ENCODE results near the gene TIMP1. TPM values are rescaled to one million over a fixed set of nuclear protein-coding genes. Genes with fewer than 3 reads are reported as not detected.

Gene TIMP1
- total and polyA plus RNA-seq, 2 experiments from 2014 or later, result 4,277 to 13,908 TPM

DNA sequence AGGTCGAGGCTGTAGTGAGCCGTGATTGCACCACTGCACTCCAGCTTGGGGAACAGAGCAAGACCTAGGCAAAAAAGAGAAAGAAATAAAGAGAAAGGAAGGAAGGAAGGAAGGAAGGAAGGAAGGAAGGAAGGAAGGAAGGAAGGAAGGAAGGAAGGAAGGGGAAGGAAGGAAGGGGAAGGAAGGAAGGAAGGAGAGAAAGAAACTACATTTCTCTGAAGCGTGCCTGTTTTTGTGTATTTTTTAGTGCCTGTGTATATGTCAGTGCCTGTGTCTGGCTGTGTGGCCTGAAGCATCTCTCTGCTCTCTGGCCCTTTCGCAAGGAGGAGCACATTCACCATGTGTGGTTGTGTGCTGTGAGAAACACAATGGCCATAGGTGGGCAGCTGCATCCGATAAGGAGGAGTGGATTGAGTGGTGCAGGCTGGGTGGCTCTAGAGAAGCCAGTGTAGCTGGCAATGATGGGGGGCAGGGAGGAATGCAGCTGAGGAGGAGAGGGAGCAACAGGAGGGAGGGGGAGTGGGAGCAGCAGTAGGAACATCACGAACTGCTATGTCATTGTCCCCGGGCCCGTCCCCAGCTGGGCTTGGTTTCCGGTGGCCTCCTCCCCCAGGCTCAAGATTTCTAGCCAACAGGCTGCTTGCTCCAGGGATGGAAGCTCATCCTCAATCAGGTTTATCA is 26.0 kb downstream of the TIMP1 start:
- Histone ChIP-seq H3K27ac (no peak overlapping the region), H3K9me2 (ENCODE audit: insufficient read depth) (no peaks in the 10 kb centered on the region), H3K9ac (no peak overlapping the region), H3K4me3 (no peak overlapping the region), H3K9me3 (ENCODE audit: low read depth) (no peaks in the 10 kb centered on the region), H3K4me2 (ENCODE audit: unreplicated experiment) (no peak overlapping the region), H3K4me1 (ENCODE audit: insufficient read depth) (no peaks in the 10 kb centered on the region), H3F3A (ENCODE audit: insufficient read depth) (no peaks in the 10 kb centered on the region), H3K79me2 (ENCODE audit: insufficient read depth) (no peaks in the 10 kb centered on the region), H3K36me3 (ENCODE audit: low read depth) (no peaks in the 10 kb centered on the region), H2AFZ (no peak overlapping the region), H4K20me1 (ENCODE audit: insufficient read depth) (no peaks in the 10 kb centered on the region), H3K27me3 (replicated peaks; ENCODE audit: insufficient read depth) (no peaks in the 10 kb centered on the region)
- in situ Hi-C loops (cut with MboI), result no loop called here
- TF ChIP-seq EZH2phosphoT487 (IDR thresholded peaks at IDR 0.05; ENCODE audit: insufficient read depth, low read depth) (no peak), EZH2 (IDR thresholded peaks at IDR 0.05; ENCODE audit: insufficient read depth, poor library complexity, severe bottlenecking) (no peak)
- DNase-seq, result no peak
- WGBS, 2 experiments (ENCODE audit: low coverage in 1 of 2, low lambda C conversion rate in 2 of 2, missing lambda C conversion rate in 2 of 2), result 40% methylated on average over 9 of the region's 9 CpGs; no CpG with 5 or more reads in 1 of the 2 experiments

DNA sequence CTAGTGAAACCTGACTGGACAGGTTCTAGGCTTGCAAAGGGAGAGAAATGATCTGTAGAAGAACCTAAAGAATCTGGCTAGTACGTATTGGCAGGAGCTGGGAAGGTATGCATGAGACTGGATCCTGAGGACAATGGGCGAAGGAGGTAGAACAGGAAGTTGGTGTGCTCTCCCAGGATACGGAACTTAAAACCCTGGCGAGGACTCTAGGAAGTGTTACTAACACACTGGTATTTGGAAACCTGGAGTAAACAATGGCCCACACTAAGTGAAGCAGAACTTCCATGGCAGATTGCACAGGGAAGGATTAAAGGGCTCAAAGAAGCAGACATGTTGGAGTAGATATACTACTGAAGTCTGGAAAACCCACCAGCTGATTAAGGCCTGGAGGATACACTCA is 28.3 kb downstream of the TIMP1 start:
- no peaks in the 10 kb centered on the region for H3K36me3 ChIP-seq (ENCODE audit: low read depth)
- no peaks in the 10 kb centered on the region for H3K9me3 ChIP-seq (ENCODE audit: low read depth)
- no peak overlapping the region for H3K4me2 ChIP-seq (ENCODE audit: unreplicated experiment)
- H4K20me1 ChIP-seq (ENCODE audit: insufficient read depth), result no peaks in the 10 kb centered on the region
- TF ChIP-seq EZH2phosphoT487 (IDR thresholded peaks at IDR 0.05; ENCODE audit: insufficient read depth, low read depth) (no peak), EZH2 (IDR thresholded peaks at IDR 0.05; ENCODE audit: insufficient read depth, poor library complexity, severe bottlenecking) (no peak)
- H3K4me1 ChIP-seq (ENCODE audit: insufficient read depth), result no peaks in the 10 kb centered on the region
- no peak overlapping the region for H3K27ac ChIP-seq
- no peak overlapping the region for H2AFZ ChIP-seq
- no peaks in the 10 kb centered on the region for H3K79me2 ChIP-seq (ENCODE audit: insufficient read depth)
- 57 to 77% methylated on average over 4 of the region's 4 CpGs for WGBS, 2 experiments (ENCODE audit: low coverage in 1 of 2, low lambda C conversion rate in 2 of 2, missing lambda C conversion rate in 2 of 2)
- in situ Hi-C loops (cut with MboI), result no loop called here
- H3K27me3 ChIP-seq (replicated peaks; ENCODE audit: insufficient read depth), result no peaks in the 10 kb centered on the region
- no peaks in the 10 kb centered on the region for H3K9me2 ChIP-seq (ENCODE audit: insufficient read depth)
- no peak overlapping the region for H3K9ac ChIP-seq
- no peak overlapping the region for H3K4me3 ChIP-seq
- DNase-seq, result no peak
- H3F3A ChIP-seq (ENCODE audit: insufficient read depth), result no peaks in the 10 kb centered on the region

DNA sequence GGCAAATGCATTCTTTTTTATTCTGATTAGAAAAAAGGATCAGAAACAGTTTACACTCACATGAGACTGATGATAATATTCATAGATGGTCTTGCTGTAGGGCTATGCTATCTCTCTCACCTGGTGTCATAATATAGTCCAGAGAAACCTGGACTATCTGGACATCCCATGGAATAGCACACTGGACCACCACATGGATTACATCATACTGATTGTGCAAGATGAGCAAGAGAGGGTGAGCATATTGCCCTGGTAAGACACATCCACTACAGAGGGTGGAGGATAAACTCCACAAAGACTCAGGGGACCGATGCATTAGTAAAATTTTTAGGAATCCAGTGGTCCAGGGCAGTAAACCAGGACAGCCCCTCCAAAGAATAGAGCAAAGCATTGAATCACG is 29.3 kb downstream of the TIMP1 start:
- TF ChIP-seq EZH2phosphoT487 (IDR thresholded peaks at IDR 0.05; ENCODE audit: insufficient read depth, low read depth), result no peak
- no peak for TF ChIP-seq EZH2 (IDR thresholded peaks at IDR 0.05; ENCODE audit: insufficient read depth, poor library complexity, severe bottlenecking)
- Histone ChIP-seq H3K9me3 (ENCODE audit: low read depth) (no peaks in the 10 kb centered on the region), H3K79me2 (ENCODE audit: insufficient read depth) (no peaks in the 10 kb centered on the region), H4K20me1 (ENCODE audit: insufficient read depth) (no peaks in the 10 kb centered on the region), H3K4me2 (ENCODE audit: unreplicated experiment) (no peak overlapping the region), H3K9ac (no peak overlapping the region), H3K27me3 (replicated peaks; ENCODE audit: insufficient read depth) (no peaks in the 10 kb centered on the region), H3K9me2 (ENCODE audit: insufficient read depth) (no peaks in the 10 kb centered on the region), H3K4me3 (no peak overlapping the region), H2AFZ (no peak overlapping the region), H3K36me3 (ENCODE audit: low read depth) (no peaks in the 10 kb centered on the region), H3F3A (ENCODE audit: insufficient read depth) (no peaks in the 10 kb centered on the region), H3K4me1 (ENCODE audit: insufficient read depth) (no peaks in the 10 kb centered on the region), H3K27ac (no peak overlapping the region)
- in situ Hi-C loops (cut with MboI), result no loop called here
- DNase-seq, result no peak
- 65% methylated on average over 2 of the region's 2 CpGs; no CpG with 5 or more reads in 1 of the 2 experiments for WGBS, 2 experiments (ENCODE audit: low coverage in 1 of 2, low lambda C conversion rate in 2 of 2, missing lambda C conversion rate in 2 of 2)

- Histone ChIP-seq H3K27ac (no peak overlapping the region), H3K4me3 (no peak overlapping the region), H3K79me2 (ENCODE audit: insufficient read depth) (no peaks in the 10 kb centered on the region), H3F3A (ENCODE audit: insufficient read depth) (no peaks in the 10 kb centered on the region), H3K36me3 (ENCODE audit: low read depth) (no peaks in the 10 kb centered on the region), H3K4me1 (ENCODE audit: insufficient read depth) (no peaks in the 10 kb centered on the region), H3K9ac (no peak overlapping the region), H3K9me2 (ENCODE audit: insufficient read depth) (no peaks in the 10 kb centered on the region), H3K27me3 (replicated peaks; ENCODE audit: insufficient read depth) (no peaks in the 10 kb centered on the region), H2AFZ (no peak overlapping the region), H3K4me2 (ENCODE audit: unreplicated experiment) (no peak overlapping the region), H3K9me3 (ENCODE audit: low read depth) (no peaks in the 10 kb centered on the region), H4K20me1 (ENCODE audit: insufficient read depth) (no peaks in the 10 kb centered on the region)
- no peak for DNase-seq
- in situ Hi-C loops (cut with MboI), result no loop called here
- TF ChIP-seq EZH2phosphoT487 (IDR thresholded peaks at IDR 0.05; ENCODE audit: insufficient read depth, low read depth), result no peak
- no peak for TF ChIP-seq EZH2 (IDR thresholded peaks at IDR 0.05; ENCODE audit: insufficient read depth, poor library complexity, severe bottlenecking)
- WGBS, 2 experiments (ENCODE audit: low coverage in 1 of 2, low lambda C conversion rate in 2 of 2, missing lambda C conversion rate in 2 of 2), result 17 to 34% methylated on average over 2 of the region's 2 CpGs
These were observed 29.7 kb downstream of the TIMP1 start for GRCh38 chrX:47611926-47612325.

DNA sequence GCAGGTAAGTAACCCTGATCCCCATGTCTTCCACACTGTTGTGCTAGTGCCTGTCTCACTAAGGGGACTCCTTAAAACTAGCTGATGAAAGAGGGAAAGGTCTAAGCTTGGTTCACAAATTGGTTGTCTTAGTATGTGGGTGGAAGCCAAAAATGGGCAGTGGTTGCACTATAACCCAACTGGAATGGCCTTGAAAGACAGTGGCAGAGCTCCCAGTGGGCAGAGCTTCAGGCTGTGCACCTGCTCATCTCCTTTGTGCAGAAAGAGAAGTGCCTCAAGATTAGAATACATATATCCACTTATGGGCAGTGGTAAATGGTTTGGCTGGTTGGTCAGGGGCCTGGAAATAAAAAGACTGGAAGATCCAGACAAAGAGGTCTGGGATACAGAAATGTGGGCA is 30.2 kb downstream of the TIMP1 start:
- H3K4me3 ChIP-seq, result no peak overlapping the region
- H3K79me2 ChIP-seq (ENCODE audit: insufficient read depth), result no peaks in the 10 kb centered on the region
- no peak overlapping the region for H2AFZ ChIP-seq
- no peaks in the 10 kb centered on the region for H4K20me1 ChIP-seq (ENCODE audit: insufficient read depth)
- no peak for TF ChIP-seq EZH2phosphoT487 (IDR thresholded peaks at IDR 0.05; ENCODE audit: insufficient read depth, low read depth)
- no peak for TF ChIP-seq EZH2 (IDR thresholded peaks at IDR 0.05; ENCODE audit: insufficient read depth, poor library complexity, severe bottlenecking)
- in situ Hi-C loops (cut with MboI), result no loop called here
- H3K4me2 ChIP-seq (ENCODE audit: unreplicated experiment), result no peak overlapping the region
- H3K27ac ChIP-seq, result no peak overlapping the region
- no peak overlapping the region for H3K9ac ChIP-seq
- no peaks in the 10 kb centered on the region for H3K27me3 ChIP-seq (replicated peaks; ENCODE audit: insufficient read depth)
- no peaks in the 10 kb centered on the region for H3F3A ChIP-seq (ENCODE audit: insufficient read depth)
- no peaks in the 10 kb centered on the region for H3K9me2 ChIP-seq (ENCODE audit: insufficient read depth)
- no peaks in the 10 kb centered on the region for H3K4me1 ChIP-seq (ENCODE audit: insufficient read depth)
- no peaks in the 10 kb centered on the region for H3K9me3 ChIP-seq (ENCODE audit: low read depth)
- DNase-seq, result no peak
- no peaks in the 10 kb centered on the region for H3K36me3 ChIP-seq (ENCODE audit: low read depth)

Measured in GM23248 (cell line).